ENCODE data around the gene RHBDL1.

The RHBDL1 gene

DNA sequence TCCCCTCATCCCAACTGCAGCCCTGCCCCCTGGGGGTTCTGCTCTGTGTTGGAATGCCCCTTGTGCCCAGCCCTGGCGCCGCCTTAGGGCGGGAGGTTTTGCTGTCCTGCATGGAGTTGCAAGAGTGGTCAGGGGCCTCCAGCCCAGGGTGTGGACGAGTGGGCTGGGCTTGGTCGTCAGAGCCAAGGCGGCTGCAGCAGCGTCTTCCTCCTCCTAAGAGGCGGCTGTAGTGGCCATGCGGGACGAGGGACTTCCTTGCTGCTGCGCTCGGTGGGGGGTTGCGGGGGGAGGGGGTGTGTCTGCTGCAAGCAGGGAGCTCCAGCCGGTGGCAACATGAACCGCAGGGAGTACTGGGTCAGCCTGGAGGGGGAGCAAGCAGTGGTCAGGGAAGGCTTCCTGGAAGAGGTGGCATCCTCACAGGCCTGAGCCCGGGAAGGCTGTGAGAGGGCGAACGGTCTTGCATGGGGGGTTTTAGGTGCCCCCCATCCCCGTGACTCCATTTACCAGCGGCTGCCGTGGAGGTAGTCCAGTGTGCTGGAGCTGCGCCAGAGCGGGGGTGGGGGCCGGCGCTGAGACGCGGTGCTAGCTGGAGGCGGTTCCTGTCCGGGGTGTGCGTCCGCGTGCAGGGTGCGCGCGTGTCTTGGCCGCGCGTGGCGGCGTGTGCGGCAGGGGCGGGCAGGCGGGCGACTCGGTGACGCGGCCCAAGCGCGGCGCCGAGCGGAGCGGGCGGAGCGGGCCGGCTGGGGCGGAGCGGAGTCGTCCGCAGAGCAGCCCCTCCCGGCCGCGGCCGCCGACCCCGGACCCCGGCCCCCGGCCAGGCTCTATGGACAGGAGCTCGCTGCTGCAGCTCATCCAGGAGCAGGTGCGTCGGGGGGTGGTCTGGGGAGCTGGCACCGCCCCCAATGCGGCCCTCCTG lies at the start of gene RHBDL1:
Gene RHBDL1, plus strand, starts transcription at position 704 of the 916 bp plus-strand sequence. Its CDS starts 120 bp downstream, at position 824.
- no peak for DNase-seq (ENCODE audit: low read depth in 2 of 2)

DNA sequence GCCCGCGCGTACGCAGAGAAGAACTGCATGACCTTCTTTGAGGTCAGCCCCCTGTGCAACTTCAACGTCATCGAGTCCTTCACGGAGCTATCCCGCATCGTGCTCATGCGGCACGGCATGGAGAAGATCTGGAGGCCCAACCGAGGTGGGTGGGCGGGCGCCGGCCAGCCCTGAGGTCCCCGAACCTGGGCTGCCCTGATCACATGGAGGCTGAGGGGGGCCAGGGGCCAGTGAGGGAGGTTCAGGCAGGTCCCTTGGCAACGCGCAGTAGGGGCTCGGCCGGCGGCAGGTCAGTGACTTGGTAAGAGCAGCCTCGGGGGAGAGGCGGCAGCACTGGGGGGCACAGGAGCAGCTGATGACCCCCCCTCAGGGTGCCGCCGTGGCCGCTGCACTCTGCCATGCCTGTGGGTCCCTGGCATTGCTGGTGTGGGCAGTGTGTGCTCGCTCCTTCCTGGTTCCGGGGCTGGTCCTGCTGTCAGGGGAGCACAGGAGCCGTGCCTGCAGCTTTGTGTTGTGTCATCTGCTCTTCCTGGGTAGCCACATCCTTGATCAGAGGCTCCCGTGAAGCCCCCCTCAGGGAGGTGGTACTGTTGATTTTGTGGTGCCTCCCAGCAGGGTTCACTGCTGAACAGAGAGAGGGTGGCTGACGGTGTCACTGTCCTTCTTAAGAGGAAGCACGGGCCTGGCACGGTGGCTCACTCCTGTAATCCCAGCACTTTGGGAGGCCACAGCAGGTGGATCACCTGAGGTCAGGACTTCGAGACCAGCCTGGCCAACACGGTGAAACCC lies 49.3 kb upstream of the RHBDL1 start:
- DNase-seq (ENCODE audit: low read depth in 2 of 2), result no peak

DNA sequence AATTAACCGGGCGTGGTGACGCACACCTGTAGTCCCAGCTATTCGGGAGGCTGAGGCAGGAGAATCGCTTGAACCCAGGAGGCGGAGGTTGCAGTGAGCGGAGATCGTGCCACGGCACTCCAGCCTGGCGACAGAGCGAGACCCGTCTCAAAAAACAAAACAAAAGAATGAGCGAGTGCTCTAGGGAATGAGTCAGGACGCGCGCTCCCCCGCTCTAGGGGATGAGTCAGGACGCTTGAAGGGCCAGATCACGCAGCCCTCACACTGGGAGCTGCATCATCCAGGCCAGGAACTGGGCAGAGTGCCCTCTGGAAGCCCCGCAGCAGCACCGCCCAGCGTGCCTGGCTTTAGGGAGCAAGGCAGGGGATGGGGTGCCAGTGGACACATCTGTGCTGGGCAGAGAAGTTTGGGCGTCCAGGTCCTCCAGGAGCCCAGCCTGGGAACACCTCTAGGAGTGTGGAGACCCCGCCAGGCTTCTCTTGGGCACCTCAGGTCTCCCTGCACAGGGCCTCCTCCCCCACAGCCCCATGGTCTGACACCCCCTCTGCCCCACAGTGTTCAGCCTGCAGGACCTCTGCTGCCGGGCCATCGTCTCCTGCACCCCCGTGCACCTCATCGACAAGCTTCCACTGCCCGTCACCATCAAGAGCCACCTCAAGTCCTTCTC lies 48.6 kb upstream of the RHBDL1 start:
- no peak for DNase-seq (ENCODE audit: low read depth in 2 of 2)

DNA sequence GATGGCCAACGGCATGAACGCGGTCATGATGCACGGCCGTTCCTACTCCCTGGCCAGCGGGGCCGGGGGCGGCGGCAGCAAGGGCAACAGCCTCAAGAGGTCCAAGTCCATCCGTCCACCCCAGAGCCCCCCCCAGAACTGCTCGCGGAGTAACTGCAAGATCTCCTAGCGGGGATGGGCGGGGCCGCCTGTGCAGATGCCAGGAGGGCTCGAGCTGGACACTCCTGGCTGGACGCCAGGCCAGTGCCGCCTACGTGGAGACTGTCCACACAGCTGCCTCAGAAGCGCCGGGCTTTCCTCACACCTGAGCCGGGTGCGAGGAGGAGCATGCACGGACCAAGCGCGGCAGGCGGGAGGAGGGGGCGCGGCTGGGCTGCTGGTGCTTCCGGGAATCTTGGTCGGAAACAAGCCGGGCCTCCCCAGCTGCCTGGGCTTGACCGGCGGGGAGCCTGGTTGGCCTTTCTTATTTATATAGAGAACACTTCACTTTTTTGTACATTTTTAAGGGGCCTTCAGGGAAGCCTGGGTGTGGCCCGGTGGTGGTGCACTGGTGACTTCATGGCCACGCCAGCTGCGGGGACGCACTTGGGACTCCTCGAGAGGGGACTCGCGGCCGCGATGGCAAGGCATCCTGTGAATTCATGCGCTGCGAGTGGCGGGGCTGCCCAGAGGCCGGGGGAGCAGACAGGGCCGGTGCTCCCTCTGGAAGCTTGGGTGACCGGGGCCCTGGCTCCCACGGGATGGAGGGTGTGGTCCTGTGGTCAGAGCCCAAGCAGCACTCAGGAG lies 47.8 kb upstream of the RHBDL1 start:
- DNase-seq (ENCODE audit: low read depth in 2 of 2), result no peak

DNA sequence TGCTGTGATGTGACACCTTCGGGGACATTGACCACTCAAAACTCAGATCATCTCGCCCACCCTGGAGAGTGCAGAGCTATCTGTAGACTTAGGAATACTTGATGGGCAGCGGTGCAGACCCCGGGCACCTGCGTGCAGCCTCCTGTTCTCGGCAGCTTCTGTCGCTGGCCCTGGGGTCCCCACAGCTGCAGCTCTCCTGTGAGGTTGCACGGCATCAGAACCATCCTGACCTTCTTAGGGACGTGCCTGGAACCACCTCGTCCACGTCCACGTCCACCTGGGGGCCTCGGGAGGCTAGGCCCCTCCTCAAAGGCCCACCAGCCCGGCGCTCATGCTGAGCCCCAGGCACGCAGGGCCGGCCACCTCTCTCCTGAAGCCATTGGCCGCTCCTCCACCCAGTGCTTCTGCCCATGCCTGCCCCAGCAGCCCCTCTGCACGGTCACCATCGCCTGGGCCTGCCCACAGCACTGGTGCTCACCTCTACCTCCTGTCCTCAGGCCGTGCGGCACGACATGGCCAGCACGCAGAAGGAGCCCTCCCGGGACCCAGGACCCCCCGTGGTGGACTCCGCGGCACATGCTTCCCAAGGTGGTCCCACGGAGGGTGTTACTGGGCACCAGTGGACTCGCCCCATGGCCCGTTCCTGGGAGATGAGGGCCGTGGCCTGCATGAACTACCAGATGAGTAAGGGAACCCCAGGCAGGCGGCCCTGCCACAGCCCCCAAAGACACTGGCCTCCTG lies 47.0 kb upstream of the RHBDL1 start:
- no peak for DNase-seq (ENCODE audit: low read depth in 2 of 2)

DNA sequence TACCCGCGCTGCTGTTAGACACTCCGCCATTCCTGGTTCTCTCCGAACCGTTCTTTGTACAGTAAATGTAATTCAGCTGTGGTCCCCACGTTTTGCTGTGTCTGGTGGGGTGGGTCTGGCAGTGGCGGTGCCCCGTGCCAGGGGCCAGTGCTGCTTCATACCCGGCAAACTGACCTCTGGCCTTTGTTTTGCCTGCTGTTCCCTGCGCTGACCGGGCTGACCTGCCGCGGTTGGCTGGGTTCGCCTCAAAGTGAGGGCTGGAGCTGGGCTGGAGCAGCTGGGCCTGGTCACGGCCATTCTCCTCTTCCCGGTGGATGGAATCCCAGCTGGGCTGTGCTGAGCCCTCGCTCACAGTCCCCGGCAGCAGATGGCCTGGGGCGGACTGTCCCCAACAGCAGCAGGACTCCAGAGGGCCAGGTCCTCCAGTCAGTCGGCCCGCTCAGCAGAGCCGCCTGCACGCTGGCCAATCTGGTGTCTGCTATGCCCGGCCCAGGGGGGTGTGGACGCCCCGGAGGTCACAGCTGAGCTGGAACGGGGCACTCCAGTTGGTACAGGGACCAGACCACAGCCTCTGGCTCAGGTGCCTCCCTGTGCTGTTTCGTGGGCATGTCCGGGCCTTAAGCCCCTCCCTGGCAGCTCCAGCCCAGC lies 46.2 kb upstream of the RHBDL1 start:
- no peak for DNase-seq (ENCODE audit: low read depth in 2 of 2)

DNA sequence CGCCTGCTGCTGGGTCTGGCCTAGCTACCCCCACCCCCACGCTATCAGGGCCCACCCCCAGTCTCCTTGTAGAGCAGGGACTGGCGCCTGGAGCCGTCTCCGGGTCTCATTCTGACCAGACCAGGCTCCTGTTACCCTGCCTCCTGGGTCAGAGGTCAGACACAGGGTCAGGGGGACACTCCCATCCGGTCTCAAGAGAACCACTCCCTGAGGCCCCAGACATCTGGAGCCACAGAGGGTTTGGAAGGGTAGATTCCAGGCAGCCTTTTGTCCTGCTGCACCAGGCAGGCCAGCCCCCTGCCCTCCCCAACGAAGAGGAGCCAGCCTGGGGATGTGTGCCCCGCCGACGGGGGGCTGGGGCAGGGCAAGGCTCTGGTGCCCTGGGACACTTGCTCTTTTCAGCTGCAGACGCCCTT lies 45.6 kb upstream of the RHBDL1 start:
- no peak for DNase-seq (ENCODE audit: low read depth in 2 of 2)

DNA sequence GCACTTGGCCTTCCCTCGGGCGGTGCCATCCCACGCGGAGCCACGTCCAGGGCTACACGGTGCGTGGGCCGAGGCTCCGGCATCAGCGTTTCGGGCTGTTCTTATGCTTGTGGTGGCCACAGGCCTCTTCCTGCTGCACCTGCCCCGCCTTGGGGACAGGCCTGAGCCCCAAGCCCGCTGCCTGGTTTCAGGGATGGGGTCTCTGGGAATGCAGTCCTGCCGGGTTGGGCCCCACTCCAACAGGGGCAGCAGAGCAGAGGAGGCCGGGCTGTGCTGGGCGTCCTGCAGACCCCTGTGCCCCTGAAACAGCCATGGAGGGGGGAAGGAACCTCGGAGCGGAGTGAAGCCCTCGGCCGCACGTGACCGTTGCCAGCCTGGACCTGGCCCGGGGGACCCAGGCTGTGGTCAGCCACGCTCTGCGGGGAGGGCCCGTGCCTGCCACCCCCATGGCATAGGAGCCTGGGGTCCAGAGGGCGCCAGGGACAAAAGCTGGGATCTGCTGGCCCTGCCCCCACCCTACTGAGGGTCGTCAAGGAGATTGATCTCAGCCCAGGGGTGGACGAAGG lies 45.1 kb upstream of the RHBDL1 start:
- DNase-seq (ENCODE audit: low read depth in 2 of 2), result no peak

DNA sequence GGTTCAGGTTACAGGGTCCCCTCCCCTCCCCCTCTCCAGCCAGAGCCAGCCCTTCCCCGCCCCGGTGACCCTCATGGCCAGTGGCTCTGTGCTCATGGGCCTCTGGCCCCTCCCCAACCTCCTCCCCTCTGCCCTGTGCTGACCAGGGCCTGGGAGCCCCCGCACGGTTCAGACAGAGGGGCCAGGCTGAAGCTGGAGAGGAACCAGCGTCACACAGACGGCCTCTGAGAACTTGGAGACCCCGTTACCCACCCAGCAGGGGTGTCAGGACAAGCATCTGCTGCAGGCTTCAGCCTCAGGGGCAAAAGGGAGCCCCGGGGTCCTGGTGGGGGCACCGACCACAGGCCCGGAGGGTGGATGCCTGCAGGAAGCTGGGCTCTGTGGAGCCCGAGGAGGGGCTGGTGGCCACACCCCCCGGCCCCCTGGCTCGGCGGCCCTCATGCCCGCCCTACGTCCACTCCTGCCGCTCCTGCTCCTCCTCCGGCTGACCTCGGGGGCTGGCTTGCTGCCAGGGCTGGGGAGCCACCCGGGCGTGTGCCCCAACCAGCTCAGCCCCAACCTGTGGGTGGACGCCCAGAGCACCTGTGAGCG lies 44.6 kb upstream of the RHBDL1 start, which contains the start of gene WFIKKN1:
Gene WFIKKN1, plus strand, starts transcription at position 171 of the 591 bp plus-strand sequence. Its CDS starts 269 bp downstream, at position 440.
- no peak for DNase-seq (ENCODE audit: low read depth in 2 of 2)

DNA sequence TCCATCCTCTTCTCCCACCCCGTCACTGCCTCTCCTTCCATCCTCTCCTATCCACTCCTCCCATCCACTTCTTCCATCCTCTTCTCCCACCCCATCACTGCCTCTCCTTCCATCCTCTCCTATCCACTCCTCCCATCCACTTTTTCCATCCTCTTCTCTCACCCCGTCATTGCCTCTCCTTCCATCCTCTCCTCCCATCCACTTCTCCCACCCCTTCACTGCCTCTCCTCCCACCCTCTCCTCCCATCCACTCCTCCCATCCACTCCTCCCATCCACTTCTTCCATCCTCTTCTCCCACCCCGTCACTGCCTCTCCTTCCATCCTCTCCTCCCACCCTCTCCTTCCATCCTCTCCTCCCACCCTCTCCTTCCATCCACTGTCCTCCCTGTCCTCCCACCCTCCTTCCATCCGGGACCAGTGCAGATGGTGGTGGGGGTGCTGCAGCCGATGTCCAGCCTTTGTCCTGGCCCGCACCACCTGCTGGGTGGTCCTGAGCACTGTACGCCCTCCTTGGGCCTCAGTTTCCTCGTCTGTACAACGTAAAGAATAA lies 43.6 kb upstream of the RHBDL1 start:
- no peak for DNase-seq (ENCODE audit: low read depth in 2 of 2)

DNA sequence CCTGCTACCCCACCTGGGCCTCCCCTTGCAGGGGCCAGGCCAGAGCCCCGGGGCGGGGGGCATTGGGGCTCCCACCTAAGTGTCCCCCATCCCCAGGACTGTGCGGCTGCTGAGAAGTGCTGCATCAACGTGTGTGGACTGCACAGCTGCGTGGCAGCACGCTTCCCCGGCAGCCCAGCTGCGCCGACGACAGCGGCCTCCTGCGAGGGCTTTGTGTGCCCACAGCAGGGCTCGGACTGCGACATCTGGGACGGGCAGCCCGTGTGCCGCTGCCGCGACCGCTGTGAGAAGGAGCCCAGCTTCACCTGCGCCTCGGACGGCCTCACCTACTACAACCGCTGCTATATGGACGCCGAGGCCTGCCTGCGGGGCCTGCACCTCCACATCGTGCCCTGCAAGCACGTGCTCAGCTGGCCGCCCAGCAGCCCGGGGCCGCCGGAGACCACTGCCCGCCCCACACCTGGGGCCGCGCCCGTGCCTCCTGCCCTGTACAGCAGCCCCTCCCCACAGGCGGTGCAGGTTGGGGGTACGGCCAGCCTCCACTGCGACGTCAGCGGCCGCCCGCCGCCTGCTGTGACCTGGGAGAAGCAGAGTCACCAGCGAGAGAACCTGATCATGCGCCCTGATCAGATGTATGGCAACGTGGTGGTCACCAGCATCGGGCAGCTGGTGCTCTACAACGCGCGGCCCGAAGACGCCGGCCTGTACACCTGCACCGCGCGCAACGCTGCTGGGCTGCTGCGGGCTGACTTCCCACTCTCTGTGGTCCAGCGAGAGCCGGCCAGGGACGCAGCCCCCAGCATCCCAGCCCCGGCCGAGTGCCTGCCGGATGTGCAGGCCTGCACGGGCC lies 42.8 kb upstream of the RHBDL1 start:
- no peak for DNase-seq (ENCODE audit: low read depth in 2 of 2)

DNA sequence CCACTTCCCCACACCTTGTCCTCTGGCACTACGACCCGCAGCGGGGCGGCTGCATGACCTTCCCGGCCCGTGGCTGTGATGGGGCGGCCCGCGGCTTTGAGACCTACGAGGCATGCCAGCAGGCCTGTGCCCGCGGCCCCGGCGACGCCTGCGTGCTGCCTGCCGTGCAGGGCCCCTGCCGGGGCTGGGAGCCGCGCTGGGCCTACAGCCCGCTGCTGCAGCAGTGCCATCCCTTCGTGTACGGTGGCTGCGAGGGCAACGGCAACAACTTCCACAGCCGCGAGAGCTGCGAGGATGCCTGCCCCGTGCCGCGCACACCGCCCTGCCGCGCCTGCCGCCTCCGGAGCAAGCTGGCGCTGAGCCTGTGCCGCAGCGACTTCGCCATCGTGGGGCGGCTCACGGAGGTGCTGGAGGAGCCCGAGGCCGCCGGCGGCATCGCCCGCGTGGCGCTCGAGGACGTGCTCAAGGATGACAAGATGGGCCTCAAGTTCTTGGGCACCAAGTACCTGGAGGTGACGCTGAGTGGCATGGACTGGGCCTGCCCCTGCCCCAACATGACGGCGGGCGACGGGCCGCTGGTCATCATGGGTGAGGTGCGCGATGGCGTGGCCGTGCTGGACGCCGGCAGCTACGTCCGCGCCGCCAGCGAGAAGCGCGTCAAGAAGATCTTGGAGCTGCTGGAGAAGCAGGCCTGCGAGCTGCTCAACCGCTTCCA lies 42.0 kb upstream of the RHBDL1 start:
- DNase-seq (ENCODE audit: low read depth in 2 of 2), result no peak

DNA sequence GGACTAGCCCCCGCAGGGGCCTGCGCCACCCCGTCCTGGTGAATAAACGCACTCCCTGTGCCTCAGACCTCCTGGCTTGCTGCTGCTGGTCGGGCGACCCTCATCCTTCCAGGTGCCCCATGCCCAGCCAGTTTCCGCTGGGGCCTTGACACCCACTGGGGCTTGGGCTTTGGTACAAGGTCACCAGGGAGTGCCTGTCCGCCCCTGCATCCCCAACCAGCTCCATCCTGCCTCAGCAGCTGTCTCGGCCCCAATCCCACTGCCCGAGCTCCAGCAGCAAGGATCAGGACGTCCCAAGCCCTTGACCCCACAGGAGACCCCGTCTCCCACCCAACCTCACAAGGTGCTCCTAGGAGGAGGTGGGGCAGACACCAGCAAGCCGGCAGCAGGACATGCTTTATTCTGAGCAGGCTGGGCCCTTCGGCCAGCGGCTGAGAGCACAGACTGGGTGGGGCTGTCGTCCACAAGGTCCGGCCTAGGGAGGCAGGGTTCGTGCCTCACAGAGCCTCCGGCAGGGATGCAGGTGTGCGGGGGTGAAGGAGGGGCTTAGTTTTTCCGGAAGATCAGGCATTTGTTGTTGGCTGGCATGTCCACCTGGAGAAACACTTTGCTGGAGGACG lies 41.3 kb upstream of the RHBDL1 start:
- DNase-seq (ENCODE audit: low read depth in 2 of 2), result no peak

DNA sequence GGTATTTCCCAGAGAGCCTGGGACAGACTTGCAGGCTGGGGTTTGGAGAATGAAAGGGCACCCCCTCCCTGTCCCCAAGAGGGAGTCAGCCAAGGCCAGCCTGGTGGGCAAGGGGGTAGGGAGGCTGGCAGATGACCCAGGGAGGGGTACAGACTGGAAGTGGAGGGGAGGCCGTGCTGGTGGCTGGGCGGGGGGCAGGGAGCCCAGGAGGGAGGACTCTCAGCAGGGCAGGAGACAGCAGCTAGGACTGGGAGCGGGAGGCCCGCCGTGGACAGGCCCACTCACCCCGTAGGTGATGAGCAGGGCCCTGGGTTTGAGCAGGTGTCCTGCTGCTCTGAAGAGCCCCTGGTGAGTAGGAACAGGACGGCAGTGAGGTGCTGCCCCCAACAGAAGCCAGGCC lies 40.5 kb upstream of the RHBDL1 start:
- DNase-seq (ENCODE audit: low read depth in 2 of 2), result no peak

DNA sequence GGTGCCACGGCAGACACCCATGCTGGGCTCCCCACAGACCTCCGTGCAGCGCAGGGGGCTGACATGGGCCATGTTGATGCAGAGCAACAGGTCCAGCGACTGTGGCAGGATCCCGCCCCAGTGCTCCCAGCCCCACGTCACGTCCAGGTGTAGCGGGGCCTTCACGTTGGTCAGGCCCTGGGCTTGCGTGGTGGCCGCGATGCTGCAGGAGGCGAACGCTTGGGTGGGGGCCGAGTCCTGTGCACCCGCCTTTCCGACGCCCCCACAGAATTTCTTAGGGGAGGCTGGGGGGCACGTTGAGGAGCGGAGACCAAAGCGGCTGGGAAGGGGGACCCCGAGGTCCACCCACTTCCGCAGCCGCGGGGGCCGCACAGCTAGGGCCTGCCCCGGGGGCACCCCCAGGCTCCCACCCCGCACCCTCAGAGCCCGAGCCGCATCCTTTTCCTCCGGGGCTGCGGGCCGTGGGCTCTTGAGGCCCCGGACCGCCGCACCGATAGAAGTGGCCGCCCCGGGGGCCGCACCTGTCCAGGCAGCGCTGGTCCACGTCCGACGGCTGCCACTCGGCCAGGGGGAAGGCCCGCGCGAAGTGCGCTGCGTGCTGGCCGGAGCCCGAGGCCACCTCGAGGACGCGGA lies 39.8 kb upstream of the RHBDL1 start:
- no peak for DNase-seq (ENCODE audit: low read depth in 2 of 2)
